NCI-H1105 (cell line): ENCODE results near the gene CACNG4.

Experiments used
- DNase-seq: peaks from one replicate; lab custom pipeline; 2025; lab: John Stamatoyannopoulos, UW

The CACNG4 gene

GRCh38 chr17:66985338-66986237 lies 21.1 kb downstream of the CACNG4 start:
- no peak for DNase-seq

GRCh38 chr17:66986659-66987058 lies 22.2 kb downstream of the CACNG4 start:
- DNase-seq, result no peak

- no peak for DNase-seq
These were observed 22.6 kb downstream of the CACNG4 start for GRCh38 chr17:66987059-66987616.

GRCh38 chr17:66988069-66988798 lies 23.7 kb downstream of the CACNG4 start:
- no peak for DNase-seq

- DNase-seq, result no peak
These were observed 24.6 kb downstream of the CACNG4 start for GRCh38 chr17:66989076-66989475.

- DNase-seq, result no peak
These were observed 25.1 kb downstream of the CACNG4 start for GRCh38 chr17:66989579-66989978.

GRCh38 chr17:66990047-66990446 lies 25.5 kb downstream of the CACNG4 start:
- DNase-seq, result no peak

GRCh38 chr17:66992911-66993442 lies 28.5 kb downstream of the CACNG4 start:
- DNase-seq, result no peak

GRCh38 chr17:66994361-66994760 lies 29.9 kb downstream of the CACNG4 start:
- no peak for DNase-seq

- no peak for DNase-seq
These were observed 30.5 kb downstream of the CACNG4 start for GRCh38 chr17:66994930-66995535.

GRCh38 chr17:66995944-66996343 lies 31.4 kb downstream of the CACNG4 start:
- no peak for DNase-seq

- DNase-seq, result no peak
These were observed 32.4 kb downstream of the CACNG4 start for GRCh38 chr17:66996926-66997325.

GRCh38 chr17:67003231-67003630 lies 38.7 kb downstream of the CACNG4 start:
- DNase-seq, result no peak

- DNase-seq, result no peak
These were observed 39.7 kb downstream of the CACNG4 start for GRCh38 chr17:67004181-67004580.

GRCh38 chr17:67007266-67007665 lies 42.8 kb downstream of the CACNG4 start:
- DNase-seq, result no peak

GRCh38 chr17:67008101-67008500 lies 43.6 kb downstream of the CACNG4 start:
- DNase-seq, result no peak

GRCh38 chr17:67011527-67012175 lies 47.1 kb downstream of the CACNG4 start:
- no peak for DNase-seq

GRCh38 chr17:67013891-67014290 lies 49.4 kb downstream of the CACNG4 start:
- no peak for DNase-seq

GRCh38 chr17:67015001-67015400 lies 50.5 kb downstream of the CACNG4 start:
- no peak for DNase-seq

- no peak for DNase-seq
These were observed 51.7 kb downstream of the CACNG4 start for GRCh38 chr17:67016039-67016762.

GRCh38 chr17:67017910-67018309 lies 53.4 kb downstream of the CACNG4 start:
- DNase-seq, result no peak
